HepG2 (cell line): ENCODE results near the gene SPARC. TPM values are rescaled to one million over a fixed set of nuclear protein-coding genes. Genes with fewer than 3 reads are reported as not detected.

Experiments
- ATAC-seq: fragments of 200-7000 bp; cut with Tn5 transposase; 3 replicates; pipeline ENCODE4 v1.9.1; 2020; ENCODE audit warnings: mild to moderate bottlenecking, moderate library complexity
- BruUV-seq: library from RNA; stranded (reverse); fragments of 400-500 nt; replicated peaks from 2 replicates; lab custom pipeline; 2021; lab: Mats Ljungman, UMichigan
- CTCF ChIA-PET: fragments of 300-600 bp; formaldehyde crosslinking; extraction: SDS; loops from one replicate; lab custom pipeline; 2021; ENCODE audit warnings: low total read pairs, inconsistent platforms, low intra/inter-chr PET ratio; lab: Yijun Ruan, JAX
- POLR2A ChIA-PET: fragments of 350-600 bp; sonication (Branson Sonifier 250); formaldehyde crosslinking; loops from one replicate; lab custom pipeline; 2020; ENCODE audit warnings: antibody characterized with exemption, inconsistent platforms; lab: Yijun Ruan, JAX
- DNase-seq: peaks from one replicate; pipeline ENCODE4 v3.0.0-alpha.2; 2015; ENCODE audit warnings: low spot score
- FAIRE-seq: peaks from 3 replicates; lab custom pipeline; 2011; peaks lifted over from hg19 to GRCh38; lab: Jason Lieb, UNC
- H2AFZ ChIP-seq: one replicate; pipeline ENCODE4 v1.6.1; 2011; ENCODE audit warnings: low read length, inconsistent platforms
- H3K27ac ChIP-seq: fragments of 300-600 bp; 3 replicates; pipeline ENCODE4 v1.8.0; 2011; ENCODE audit warnings: mixed run types, mild to moderate bottlenecking, mixed read lengths, low read length, inconsistent platforms; ENCODE audit not compliant: insufficient read depth; ENCODE audit errors: extremely low read length
- H3K27me3 ChIP-seq, 2 experiments: fragments of 200-600 bp in 1 of 2; 2 replicates in 1 of 2; 3 replicates in 1 of 2; pipeline versions ENCODE4 v1.6.0 to v1.8.0; 2011; ENCODE audit warnings: low read length in 2 of 2, mild to moderate bottlenecking in 2 of 2, moderate library complexity in 2 of 2, inconsistent platforms in 1 of 2; ENCODE audit not compliant: insufficient read depth in 2 of 2, control insufficient read depth in 1 of 2
- H3K36me3 ChIP-seq, 2 experiments: fragments of 200-600 bp in 1 of 2; replicated peaks in 1 of 2; 2 replicates in 1 of 2; 3 replicates in 1 of 2; pipeline versions ENCODE4 v1.5.1 to v1.8.0; 2011; ENCODE audit warnings: low read length in 2 of 2, inconsistent platforms in 1 of 2; ENCODE audit not compliant: insufficient read depth in 2 of 2, control insufficient read depth in 1 of 2
- H3K4me1 ChIP-seq: 2 replicates; pipeline ENCODE4 v1.5.1; 2012; ENCODE audit warnings: low read length, inconsistent platforms; ENCODE audit not compliant: insufficient read depth
- H3K4me2 ChIP-seq: 2 replicates; pipeline ENCODE4 v1.6.0; 2011; ENCODE audit warnings: low read depth, low read length, inconsistent platforms
- H3K4me3 ChIP-seq, 3 experiments: fragments of 200-600 bp in 1 of 3; sonication (generic), shearing (Covaris generic) in 1 of 3; replicated peaks in 1 of 3; 2 replicates each; pipeline ENCODE4 v1.5.1; 2011 to 2016; ENCODE audit warnings: low read length in 3 of 3, inconsistent platforms in 2 of 3, low read depth in 2 of 3, mild to moderate bottlenecking in 2 of 3, control low read depth in 1 of 3, mixed read lengths in 1 of 3; ENCODE audit not compliant: insufficient read depth in 1 of 3
- H3K79me2 ChIP-seq: one replicate; pipeline ENCODE4 v1.6.1; 2011; ENCODE audit warnings: low read length, inconsistent platforms; ENCODE audit not compliant: insufficient read depth
- H3K9ac ChIP-seq: 2 replicates; pipeline ENCODE4 v1.6.0; 2011; ENCODE audit warnings: mild to moderate bottlenecking, low read depth, low read length, inconsistent platforms; ENCODE audit not compliant: insufficient read depth
- H3K9me3 ChIP-seq: 2 replicates; pipeline ENCODE4 v1.5.1; 2012; ENCODE audit warnings: mild to moderate bottlenecking, low read length
- H4K20me1 ChIP-seq: 2 replicates; pipeline ENCODE4 v1.6.0; 2011; ENCODE audit warnings: inconsistent platforms, mild to moderate bottlenecking, low read length, moderate library complexity; ENCODE audit not compliant: insufficient read depth
- BHLHE40 ChIP-seq: IDR thresholded peaks from 2 replicates; pipeline ENCODE4 v1.6.1; 2011; ENCODE audit warnings: low read length, improper control_type of control experiment
- MED8 ChIP-seq: sonication (generic); formaldehyde crosslinking; IDR thresholded peaks from 2 replicates; pipeline ENCODE4 v1.8.1; 2023; ENCODE audit warnings: mild to moderate bottlenecking, missing genetic modification reagents; ENCODE audit not compliant: insufficient replicate concordance
- NFIC ChIP-seq: IDR thresholded peaks from 2 replicates; pipeline ENCODE4 v1.6.1; 2012; ENCODE audit warnings: mild to moderate bottlenecking, low read length, inconsistent platforms
- ZFP62 ChIP-seq: sonication (generic); formaldehyde crosslinking; IDR thresholded peaks from 2 replicates; pipeline ENCODE4 v1.4.0; 2020; ENCODE audit warnings: missing genetic modification reagents
- ZNF646 ChIP-seq: sonication (generic); formaldehyde crosslinking; IDR thresholded peaks from 2 replicates; pipeline ENCODE4 v1.9.0; 2021; ENCODE audit warnings: mild to moderate bottlenecking, missing genetic modification reagents
- ZNF75D ChIP-seq: sonication (generic); formaldehyde crosslinking; IDR thresholded peaks from 2 replicates; pipeline ENCODE4 v1.8.1; 2023; ENCODE audit warnings: missing genetic modification reagents, mild to moderate bottlenecking, borderline replicate concordance
- ZNF841 ChIP-seq: sonication (generic); formaldehyde crosslinking; IDR thresholded peaks from 2 replicates; pipeline ENCODE4 v1.8.1; 2023; ENCODE audit warnings: missing genetic modification reagents, borderline replicate concordance
- WGBS: methylation state at CpG from one replicate; pipeline ENCODE4 v1.1.6; 2017; ENCODE audit warnings: low lambda C conversion rate; 5-methylcytosine and 5-hydroxymethylcytosine counted together
- in situ Hi-C: cut with HindIII; loops from 2 replicates; pipeline ENCODE4 v1.10.0; 2017; ENCODE audit warnings: low pct_unique_long_range_greater_than_20kb; ENCODE audit not compliant: extremely low pct_ligation_motif_present
- intact Hi-C: fragments of 100-400 bp; cut with micrococcal nuclease; formaldehyde crosslinking; loops from one replicate; pipeline ENCODE4 v1.10.0; 2022; ENCODE audit not compliant: unreplicated experiment
- polyA plus RNA-seq, 8 experiments: library from polyadenylated mRNA; depleted of rRNA in 3 of 8; stranded (reverse) in 7 of 8; unstranded in 1 of 8; fragments of >200 nt; fragmentation: Illumina TruSeq in 4 of 8; extraction: Trizol in 4 of 8; gene quantifications; 2 replicates each; pipeline versions ENCODE4 v1.2.1 to v1.2.3, GENCODE V29; 2011 to 2016; ENCODE audit warnings: low read depth in 4 of 8, missing spikeins in 1 of 8, mixed read lengths in 1 of 8; ENCODE audit not compliant: insufficient read depth in 1 of 8
- total RNA-seq, 5 experiments: library from RNA; depleted of rRNA; stranded (reverse); fragments of >200 nt; fragmentation: Illumina TruSeq; extraction: Trizol; gene quantifications; 2 replicates each; pipeline ENCODE4 v1.2.3, GENCODE V29; 2016; ENCODE audit warnings: low read depth in 1 of 5

The SPARC gene
- total and polyA plus RNA-seq, 2 of the 13 experiments (the other 11 are each of a cell fraction or from before 2014, with no cell fraction given) = 76.7 to 192 TPM

- ATAC-seq (no peak), FAIRE-seq (no peak), DNase-seq (no peak)
- H3K27ac ChIP-seq = no peak overlapping the region
- BruUV-seq = no TSS peak
- H3K9me3 ChIP-seq = no peaks in the 10 kb centered on the region
- H3K9ac ChIP-seq = no peak overlapping the region
- CTCF ChIA-PET = no interaction called here
- POLR2A ChIA-PET = interaction anchor here (1.1 kb wide), 1 partner anchor 16 kb away, joined by 3 read pairs; no protein-coding TSS in a partner anchor
- no peaks in the 10 kb centered on the region for H3K36me3 ChIP-seq
- no peak overlapping the region for H3K4me3 ChIP-seq
- H3K4me1 ChIP-seq = peaks cover 30% of the 10 kb centered on the region
- in situ Hi-C loops = no loop called here
- TF ChIP-seq ZNF75D (CRISPR knock-in tag) = no peak
- no peak for TF ChIP-seq ZFP62
- no peak for TF ChIP-seq BHLHE40
- no peak for TF ChIP-seq NFIC
- no peak for TF ChIP-seq ZNF841 (CRISPR knock-in tag)
- no peak for TF ChIP-seq MED8 (CRISPR knock-in tag)
- no peak for TF ChIP-seq ZNF646
- no peaks in the 10 kb centered on the region for H4K20me1 ChIP-seq
- intact Hi-C loops = no loop called here
- no peaks in the 10 kb centered on the region for H3K27me3 ChIP-seq
- WGBS = 77% methylated on average over 5 of the region's 5 CpGs
- no peaks in the 10 kb centered on the region for H3K79me2 ChIP-seq
- no peak overlapping the region for H3K4me2 ChIP-seq
- no peak overlapping the region for H2AFZ ChIP-seq
Observed at GRCh38 chr5:151683444-151683843, 3.3 kb downstream of the SPARC start.
